MCF 10A (cell line): ENCODE results near the gene DLL3. TPM values are rescaled to one million over a fixed set of nuclear protein-coding genes. Genes with fewer than 3 reads are reported as not detected.

Source experiments
- BruUV-seq: library from RNA; stranded (reverse); fragments of 400-500 nt; replicated peaks from 2 replicates; lab custom pipeline; 2021; lab: Mats Ljungman, UMichigan
- CTCF ChIA-PET: fragments of 300-600 bp; sonication (Branson Sonifier 250); formaldehyde crosslinking; extraction: SDS; loops from one replicate; lab custom pipeline; 2021; ENCODE audit warnings: antibody characterized with exemption, inconsistent platforms; lab: Yijun Ruan, JAX
- POLR2A ChIA-PET: fragments of 300-600, 350-650 bp; sonication (Branson Sonifier 250); formaldehyde crosslinking; extraction: SDS; loops from one replicate; lab custom pipeline; 2020; ENCODE audit warnings: antibody characterized with exemption, inconsistent platforms; lab: Yijun Ruan, JAX
- DNase-seq: peaks from one replicate; pipeline ENCODE4 v3.0.0-alpha.2; 2018; ENCODE audit not compliant: unreplicated experiment
- H3K27ac Mint-ChIP-seq: one replicate; pipeline ENCODE4 v1.8.0; 2022; ENCODE audit warnings: mild to moderate bottlenecking, low read depth, mixed read lengths; ENCODE audit not compliant: unreplicated experiment
- H3K27me3 Mint-ChIP-seq: one replicate; pipeline ENCODE4 v1.8.0; 2022; ENCODE audit warnings: mixed read lengths; ENCODE audit not compliant: insufficient read depth, unreplicated experiment
- H3K36me3 Mint-ChIP-seq: one replicate; pipeline ENCODE4 v1.8.0; 2022; ENCODE audit warnings: mild to moderate bottlenecking, moderate library complexity, mixed read lengths; ENCODE audit not compliant: insufficient read depth, unreplicated experiment
- H3K4me1 Mint-ChIP-seq: one replicate; pipeline ENCODE4 v1.8.0; 2022; ENCODE audit warnings: mixed read lengths; ENCODE audit not compliant: insufficient read depth, unreplicated experiment
- H3K4me3 Mint-ChIP-seq: one replicate; pipeline ENCODE4 v1.8.0; 2022; ENCODE audit warnings: mild to moderate bottlenecking, moderate library complexity, mixed read lengths; ENCODE audit not compliant: unreplicated experiment
- H3K9me3 Mint-ChIP-seq: one replicate; pipeline ENCODE4 v1.8.0; 2022; ENCODE audit warnings: mixed read lengths; ENCODE audit not compliant: unreplicated experiment
- CTCF ChIP-seq: fragments of 200-600 bp; IDR thresholded peaks from one replicate; pipeline ENCODE4 v1.8.0; 2022; ENCODE audit warnings: antibody characterized with exemption, mild to moderate bottlenecking; ENCODE audit not compliant: unreplicated experiment
- intact Hi-C: fragments of 100-400 bp; cut with micrococcal nuclease; formaldehyde crosslinking; loops from 2 replicates; pipeline ENCODE4 v1.14.1; 2022
- total RNA-seq: library from RNA; stranded (reverse); gene quantifications from 2 replicates; pipeline ENCODE4 v1.2.3, GENCODE V29; 2022

Gene DLL3
- total RNA-seq, 1 experiment from 2014 or later = 0.68 TPM

- BruUV-seq = no TSS peak
- ChIA-PET CTCF (interaction anchor here (0.6 kb wide), 3 partner anchors 26 to 64 kb away, joined by 3 to 4 read pairs (median 3); no protein-coding TSS in a partner anchor), POLR2A (no interaction called here)
- Mint-ChIP-seq H3K27ac (no peak overlapping the region), H3K4me1 (no peaks in the 10 kb centered on the region), H3K27me3 (no peaks in the 10 kb centered on the region), H3K9me3 (no peaks in the 10 kb centered on the region), H3K36me3 (peaks cover 52% of the 10 kb centered on the region), H3K4me3 (no peak overlapping the region)
- no peak for TF ChIP-seq CTCF
- DNase-seq = no peak
- intact Hi-C loops = no loop called here
Observed at GRCh38 chr19:39469567-39469966, 29.2 kb upstream of the DLL3 start.

DNA sequence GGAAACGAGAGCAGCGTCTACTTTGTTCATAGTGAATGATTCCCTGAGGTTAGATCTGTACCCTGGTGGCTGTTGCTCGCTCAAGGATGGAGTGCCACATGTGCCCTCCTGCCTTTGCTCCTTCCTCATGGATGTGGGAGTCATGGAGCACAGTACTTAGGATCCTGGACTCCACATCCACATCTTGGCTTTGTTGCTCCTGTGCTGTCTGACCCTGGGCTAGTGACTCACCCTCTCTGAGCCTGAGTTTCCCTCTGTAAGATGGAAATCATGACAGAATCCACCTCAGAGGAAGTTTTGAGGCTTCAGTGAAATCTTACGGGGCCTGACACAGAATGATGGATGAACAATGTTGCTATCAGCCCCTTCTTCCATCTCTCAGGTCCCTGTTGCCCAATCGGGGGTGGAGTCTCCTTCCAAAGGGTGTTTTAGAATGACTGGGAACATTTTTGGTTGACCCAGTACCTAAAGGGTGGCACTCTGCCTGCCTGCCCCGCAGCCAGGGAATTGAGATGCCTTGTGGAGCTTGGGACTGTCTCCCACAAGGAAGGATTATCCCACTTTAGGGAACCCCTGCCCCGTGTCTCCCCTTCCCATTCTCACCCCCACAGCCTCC, 27.9 kb upstream of the DLL3 start:
- peaks cover 53% of the 10 kb centered on the region for H3K36me3 Mint-ChIP-seq
- no peak for TF ChIP-seq CTCF
- no peak overlapping the region for H3K27ac Mint-ChIP-seq
- H3K4me3 Mint-ChIP-seq = no peak overlapping the region
- H3K27me3 Mint-ChIP-seq = no peaks in the 10 kb centered on the region
- intact Hi-C loops = no loop called here
- no TSS peak for BruUV-seq
- POLR2A ChIA-PET = interaction anchor here (0.6 to 0.9 kb wide), 2 partner anchors 26 to 66 kb away, joined by 3 to 4 read pairs; partner anchors contain the start of gene SUPT5H
- no peak for DNase-seq
- H3K4me1 Mint-ChIP-seq = no peaks in the 10 kb centered on the region
- no peaks in the 10 kb centered on the region for H3K9me3 Mint-ChIP-seq
- CTCF ChIA-PET = interaction anchor here (1.1 kb wide), 1 partner anchor 12 kb away, joined by 3 read pairs; no protein-coding TSS in a partner anchor

GRCh38 chr19:39471756-39472536, 26.8 kb upstream of the DLL3 start:
- no peak for TF ChIP-seq CTCF
- CTCF ChIA-PET = interaction anchor here (0.6 to 1.1 kb wide), 4 partner anchors 13 to 177 kb away, joined by 3 to 6 read pairs (median 3); partner anchors contain the start of gene EID2B
- Mint-ChIP-seq H3K4me1 (no peaks in the 10 kb centered on the region), H3K27me3 (no peaks in the 10 kb centered on the region), H3K4me3 (no peak overlapping the region), H3K27ac (no peak overlapping the region), H3K9me3 (no peaks in the 10 kb centered on the region), H3K36me3 (peaks cover 55% of the 10 kb centered on the region)
- POLR2A ChIA-PET = interaction anchor here (0.6 to 1.3 kb wide), 4 partner anchors 27 to 67 kb away, joined by 3 to 4 read pairs (median 4); partner anchors contain the start of genes EID2B and SUPT5H
- no TSS peak for BruUV-seq
- no peak for DNase-seq
- intact Hi-C loops = no loop called here
